Left renal pelvis (tissue), 4 donors: ENCODE data around the gene MARCKSL1. TPM values are rescaled to one million over a fixed set of nuclear protein-coding genes. Genes with fewer than 3 reads are reported as not detected.
"Not testable (repeated sequence)": the region's sequence is repeated elsewhere in the genome, so short reads cannot be mapped to it uniquely, and the experiment has no call there.

Experiments used
- DNase-seq, 4 donors: peaks; one replicate each; pipeline ENCODE4 v3.0.0-alpha.2; 2013; ENCODE audit warnings: low read depth in 4 of 4, low spot score in 3 of 4
- polyA plus RNA-seq, 4 donors: library from polyadenylated mRNA; unstranded; fragments of 120-200 nt; gene quantifications; one replicate each; pipeline ENCODE4 v1.2.1, GENCODE V29; 2013; ENCODE audit not compliant: insufficient read length in 4 of 4

The MARCKSL1 gene
- 100 to 1,000 TPM; 388 to 468 (median 433) TPM for polyA plus RNA-seq

GRCh38 chr1:32335790-32336590 lies at the start of gene MARCKSL1:
Gene MARCKSL1 (minus strand): TSS chr1:32336233. CDS start chr1:32336033, 200 bp downstream.
- peak in 3 of 4 donors; percentile 37 to 70 (median 63) for DNase-seq

GRCh38 chr1:32380057-32380456 lies 44.0 kb upstream of the MARCKSL1 start:
- no peak for DNase-seq

- no peak for DNase-seq
Measured at GRCh38 chr1:32377541-32378220, 41.6 kb upstream of the MARCKSL1 start.

GRCh38 chr1:32376199-32376598 lies 40.2 kb upstream of the MARCKSL1 start:
- DNase-seq, result no peak

GRCh38 chr1:32373996-32374592 lies 38.1 kb upstream of the MARCKSL1 start:
- no peak for DNase-seq

GRCh38 chr1:32372149-32372756 lies 36.2 kb upstream of the MARCKSL1 start:
- no peak for DNase-seq

GRCh38 chr1:32367912-32368635 lies 32.0 kb upstream of the MARCKSL1 start:
- DNase-seq, result no peak

GRCh38 chr1:32365445-32365844 lies 29.4 kb upstream of the MARCKSL1 start:
- DNase-seq, result no peak

GRCh38 chr1:32364836-32365235 lies 28.8 kb upstream of the MARCKSL1 start:
- DNase-seq, result no peak

- DNase-seq, result no peak
Measured at GRCh38 chr1:32363713-32364112, 27.7 kb upstream of the MARCKSL1 start.

GRCh38 chr1:32362474-32363313 lies 26.7 kb upstream of the MARCKSL1 start, which contains the start of the genes FAM229A and TSSK3:
Gene FAM229A (minus strand): TSS chr1:32362485. CDS start chr1:32362091, 394 bp downstream.
Gene TSSK3 (plus strand): TSS chr1:32362539. CDS start chr1:32362702, 163 bp downstream.
- DNase-seq, result no peak

GRCh38 chr1:32361674-32362473 lies 25.8 kb upstream of the MARCKSL1 start:
- DNase-seq, result peak in 1 of 4 donors; percentile 46

- DNase-seq, result no peak
Measured at GRCh38 chr1:32361308-32361673, 25.3 kb upstream of the MARCKSL1 start.

- DNase-seq, result no peak
Measured at GRCh38 chr1:32358435-32358834, 22.4 kb upstream of the MARCKSL1 start.

- no peak for DNase-seq
Measured at GRCh38 chr1:32357614-32358013, 21.6 kb upstream of the MARCKSL1 start.

- no peak for DNase-seq
Measured at GRCh38 chr1:32356478-32356877, 20.4 kb upstream of the MARCKSL1 start.

- DNase-seq, result not testable (repeated sequence)
Measured at GRCh38 chr1:32355778-32356177, 19.7 kb upstream of the MARCKSL1 start.

GRCh38 chr1:32353886-32354570 lies 18.0 kb upstream of the MARCKSL1 start:
- DNase-seq, result no peak
